ENCODE data around the gene UBE3B. TPM values are rescaled to one million over a fixed set of nuclear protein-coding genes. Genes with fewer than 3 reads are reported as not detected.

Gene UBE3B
- polyA plus RNA-seq, 6 donors from 2014 or later: 19.8 to 30.1 (median 24.4) TPM

DNA sequence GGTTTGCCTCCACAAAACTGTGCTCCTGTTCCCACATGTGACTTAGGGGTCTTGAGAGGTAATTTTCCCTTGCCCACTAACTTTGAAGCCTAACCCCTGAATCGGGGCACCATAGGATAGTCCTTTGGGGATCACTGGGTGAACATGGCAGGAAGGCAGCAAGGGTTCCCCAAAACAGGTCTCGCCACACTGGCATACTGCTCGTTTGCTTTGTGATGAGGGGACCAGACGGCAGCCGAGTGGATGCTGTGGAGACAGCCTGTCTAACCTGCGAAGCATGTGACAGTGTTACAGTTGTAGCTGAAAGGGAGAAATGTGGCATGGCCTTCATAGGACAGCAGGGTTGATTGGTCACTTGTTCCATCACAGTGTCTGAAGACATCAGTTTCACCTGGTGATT is 42.4 kb downstream of the UBE3B start:
- no peaks in the 10 kb centered on the region for H3K27me3 Mint-ChIP-seq
- H3K36me3 Mint-ChIP-seq: peaks cover 16 to 36% of the 10 kb centered on the region in 2 donors
- H3K27ac Mint-ChIP-seq: no peak overlapping the region
- peaks cover 0 to 4% (median 0%) of the 10 kb centered on the region in 3 donors for H3K4me1 Mint-ChIP-seq
- no peak overlapping the region for H3K4me3 Mint-ChIP-seq
- H3K9me3 Mint-ChIP-seq: no peaks in the 10 kb centered on the region
- DNase-seq (no peak), ATAC-seq (ENCODE audit: low read depth in 2 of 2) (no peak)

DNA sequence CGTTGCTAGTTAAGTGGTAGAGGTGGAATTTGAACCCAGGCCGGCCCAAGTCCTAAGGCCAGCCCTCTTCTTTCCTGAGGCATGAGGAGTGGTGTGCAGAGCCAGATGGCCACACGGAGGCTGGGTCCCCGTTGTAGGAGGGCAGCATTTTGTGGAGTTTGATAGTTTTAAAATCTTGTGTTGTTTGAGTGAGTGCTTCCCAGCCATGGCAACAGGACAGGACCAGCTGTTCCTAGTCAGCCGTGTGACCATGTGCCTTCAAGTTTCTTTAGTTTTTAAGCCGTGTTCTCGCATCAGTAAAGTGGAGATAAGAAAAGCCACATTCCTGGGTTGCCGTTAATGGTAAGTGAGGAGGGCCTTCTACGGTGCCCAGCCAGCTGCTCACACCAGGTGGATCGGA is 44.4 kb downstream of the UBE3B start:
- Mint-ChIP-seq H3K4me1 (peaks cover 0 to 4% (median 0%) of the 10 kb centered on the region in 3 donors), H3K27me3 (no peaks in the 10 kb centered on the region), H3K9me3 (no peaks in the 10 kb centered on the region), H3K27ac (no peak overlapping the region), H3K4me3 (no peak overlapping the region), H3K36me3 (peaks cover 9 to 34% of the 10 kb centered on the region in 2 donors)
- ATAC-seq (ENCODE audit: low read depth in 2 of 2): no peak
- no peak for DNase-seq

DNA sequence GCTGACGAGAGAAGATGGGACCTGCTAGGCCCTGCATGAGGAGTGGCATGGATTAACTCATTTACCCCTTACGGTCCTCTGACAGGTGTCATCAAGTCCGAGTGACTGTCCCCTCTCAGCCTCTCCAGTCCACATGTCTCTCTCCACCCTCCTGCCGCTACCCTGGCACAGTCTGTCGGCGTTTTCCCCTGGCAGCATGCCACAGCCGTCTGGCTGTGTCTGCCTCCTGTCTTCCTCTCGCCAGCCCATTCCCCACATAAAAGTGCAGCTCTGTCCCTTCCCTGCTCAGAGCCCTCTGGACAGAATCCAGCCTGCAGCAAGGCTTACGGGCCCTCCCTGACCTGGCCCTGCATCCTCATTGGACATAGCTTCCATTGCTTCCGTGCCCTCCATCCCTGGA is 45.6 kb downstream of the UBE3B start:
- ATAC-seq (ENCODE audit: low read depth in 2 of 2) (no peak), DNase-seq (no peak)
- no peaks in the 10 kb centered on the region for H3K27me3 Mint-ChIP-seq
- no peaks in the 10 kb centered on the region for H3K9me3 Mint-ChIP-seq
- H3K4me1 Mint-ChIP-seq: peaks cover 0 to 4% (median 0%) of the 10 kb centered on the region in 3 donors
- H3K36me3 Mint-ChIP-seq: peaks cover 2 to 27% of the 10 kb centered on the region in 2 donors
- H3K27ac Mint-ChIP-seq: peak overlapping the region in 4 of 6 donors; percentile 41 to 93 (median 76)
- H3K4me3 Mint-ChIP-seq: no peak overlapping the region

DNA sequence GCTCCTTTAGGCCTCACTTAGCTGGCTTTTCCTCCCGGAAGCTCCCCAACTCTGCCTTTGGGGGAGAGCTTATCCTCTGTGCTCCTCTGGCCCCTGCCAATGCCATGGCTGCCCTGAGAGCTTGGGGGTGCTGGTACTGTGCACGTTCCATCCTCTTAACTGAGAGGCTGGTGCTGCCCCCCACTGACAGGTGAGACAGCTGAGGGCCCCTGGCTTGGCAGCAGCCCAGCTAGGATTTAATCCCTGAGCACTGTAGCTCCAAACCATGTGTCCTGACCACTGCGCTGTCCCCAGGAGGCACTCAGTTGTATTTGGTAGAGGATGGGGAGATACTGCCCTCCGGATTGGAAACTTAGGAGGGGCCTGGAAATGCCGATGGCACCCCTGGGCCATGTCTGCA is 46.1 kb downstream of the UBE3B start:
- no peak for DNase-seq
- H3K4me1 Mint-ChIP-seq: peaks cover 0 to 2% (median 0%) of the 10 kb centered on the region in 3 donors
- peaks cover 0 to 22% of the 10 kb centered on the region in 2 donors for H3K36me3 Mint-ChIP-seq
- no peaks in the 10 kb centered on the region for H3K27me3 Mint-ChIP-seq
- ATAC-seq (ENCODE audit: low read depth in 2 of 2): no peak
- H3K27ac Mint-ChIP-seq: peak overlapping the region in 2 of 6 donors; percentile 41 to 93
- H3K9me3 Mint-ChIP-seq: no peaks in the 10 kb centered on the region
- no peak overlapping the region for H3K4me3 Mint-ChIP-seq

DNA sequence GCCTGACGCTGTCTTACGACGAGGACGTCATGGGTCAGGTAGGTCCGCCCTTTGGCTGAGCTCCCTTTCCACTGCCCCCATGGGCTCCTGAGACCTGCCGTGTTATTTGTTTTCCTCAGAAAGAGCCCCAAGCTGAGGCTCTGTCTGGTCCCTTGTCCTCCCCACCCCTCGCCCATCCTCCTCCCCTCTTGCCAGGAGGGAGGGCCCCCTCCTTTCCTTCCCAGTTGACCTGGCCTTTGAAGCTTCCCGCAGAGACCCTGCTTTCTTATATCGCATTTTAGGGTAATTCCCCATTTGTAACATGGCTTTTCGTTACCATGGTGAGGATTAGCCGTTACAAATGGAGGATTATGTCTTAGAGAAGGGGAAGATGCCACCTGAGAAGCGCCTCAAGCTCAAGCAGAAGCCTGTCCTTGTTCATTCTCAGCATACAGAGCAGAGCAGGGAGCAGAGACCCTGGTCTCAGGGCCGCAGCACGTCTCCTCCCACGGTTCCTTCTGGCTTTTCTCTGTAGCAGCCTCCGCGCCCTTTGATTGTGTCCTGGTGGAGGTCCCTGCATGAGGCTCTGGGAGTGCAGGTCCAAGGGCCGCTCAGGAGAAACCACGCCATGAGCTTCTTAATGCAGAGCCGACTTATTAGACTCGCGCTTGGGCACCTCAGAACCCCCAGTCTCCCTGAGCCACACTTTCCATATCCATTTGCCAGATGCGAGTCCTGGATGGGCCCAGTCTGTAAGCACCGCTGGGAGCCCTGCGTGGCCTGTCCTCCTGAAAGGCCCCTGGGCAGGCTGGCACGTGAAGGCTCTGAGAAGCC is 47.2 kb downstream of the UBE3B start:
- no peak overlapping the region for H3K27ac Mint-ChIP-seq
- ATAC-seq (ENCODE audit: low read depth in 2 of 2): no peak

DNA sequence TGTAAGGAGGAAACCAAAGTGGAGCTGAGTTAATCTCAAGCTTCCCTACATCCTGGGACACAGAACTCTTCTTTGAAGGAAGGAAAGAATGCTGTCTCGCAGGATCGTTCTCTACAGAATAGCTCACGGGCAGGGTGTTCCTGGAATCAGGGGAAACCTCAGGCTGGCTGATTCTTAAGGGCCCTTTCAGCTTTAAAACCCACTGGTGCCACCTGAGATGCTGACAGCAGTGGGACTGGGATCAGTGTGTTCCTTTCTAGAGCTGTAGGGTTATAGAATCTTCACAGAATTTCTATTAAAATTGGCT is 47.8 kb downstream of the UBE3B start:
- no peak overlapping the region for H3K4me3 Mint-ChIP-seq
- H3K9me3 Mint-ChIP-seq: no peaks in the 10 kb centered on the region
- ATAC-seq (ENCODE audit: low read depth in 2 of 2) (no peak), DNase-seq (no peak)
- H3K36me3 Mint-ChIP-seq: peaks cover 2 to 27% of the 10 kb centered on the region in 2 donors
- H3K27ac Mint-ChIP-seq: no peak overlapping the region
- no peaks in the 10 kb centered on the region for H3K4me1 Mint-ChIP-seq
- no peaks in the 10 kb centered on the region for H3K27me3 Mint-ChIP-seq

More for the DNA sequence above, 47.2 kb downstream of the UBE3B start:
- Mint-ChIP-seq H3K4me1 (no peaks in the 10 kb centered on the region), H3K36me3 (peaks cover 0 to 21% of the 10 kb centered on the region in 2 donors), H3K27me3 (no peaks in the 10 kb centered on the region), H3K9me3 (no peaks in the 10 kb centered on the region), H3K4me3 (no peak overlapping the region)
- DNase-seq: no peak

DNA sequence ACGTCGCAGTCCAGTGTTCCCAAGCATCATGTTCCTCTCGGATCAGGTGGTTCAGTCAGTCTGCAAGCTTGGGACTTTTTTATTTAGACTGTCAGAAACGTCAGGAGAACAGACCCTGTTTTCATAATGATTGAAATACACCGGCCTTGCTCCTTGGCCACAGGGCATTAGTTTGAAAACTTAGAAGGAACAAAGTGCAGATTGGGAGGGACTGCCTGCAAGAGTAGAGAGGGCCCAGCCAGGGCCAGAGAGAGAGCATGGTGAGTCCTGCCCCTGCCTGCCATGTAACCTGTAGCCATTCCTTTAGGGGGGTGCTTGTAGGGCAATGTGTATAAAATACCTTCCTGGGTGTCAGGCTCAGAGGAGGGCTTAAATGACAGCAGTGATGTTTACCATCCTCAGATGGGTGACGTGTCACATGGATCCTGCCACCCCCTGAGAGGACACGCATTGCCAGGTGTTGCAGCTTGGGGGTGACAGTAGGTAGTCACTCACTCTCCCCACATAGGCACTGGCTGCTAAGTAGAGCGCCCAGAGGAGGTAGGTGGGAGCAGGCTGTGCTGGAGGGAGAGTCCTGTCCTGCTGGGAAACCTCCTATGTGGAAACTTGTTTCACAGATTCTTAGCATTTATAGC is 50.2 kb downstream of the UBE3B start:
- Mint-ChIP-seq H3K9me3 (no peaks in the 10 kb centered on the region), H3K36me3 (peaks cover 4 to 18% of the 10 kb centered on the region in 2 donors), H3K27ac (no peak overlapping the region), H3K4me3 (no peak overlapping the region), H3K4me1 (no peaks in the 10 kb centered on the region), H3K27me3 (no peaks in the 10 kb centered on the region)
- no peak for DNase-seq
- no peak for ATAC-seq (ENCODE audit: low read depth in 2 of 2)

DNA sequence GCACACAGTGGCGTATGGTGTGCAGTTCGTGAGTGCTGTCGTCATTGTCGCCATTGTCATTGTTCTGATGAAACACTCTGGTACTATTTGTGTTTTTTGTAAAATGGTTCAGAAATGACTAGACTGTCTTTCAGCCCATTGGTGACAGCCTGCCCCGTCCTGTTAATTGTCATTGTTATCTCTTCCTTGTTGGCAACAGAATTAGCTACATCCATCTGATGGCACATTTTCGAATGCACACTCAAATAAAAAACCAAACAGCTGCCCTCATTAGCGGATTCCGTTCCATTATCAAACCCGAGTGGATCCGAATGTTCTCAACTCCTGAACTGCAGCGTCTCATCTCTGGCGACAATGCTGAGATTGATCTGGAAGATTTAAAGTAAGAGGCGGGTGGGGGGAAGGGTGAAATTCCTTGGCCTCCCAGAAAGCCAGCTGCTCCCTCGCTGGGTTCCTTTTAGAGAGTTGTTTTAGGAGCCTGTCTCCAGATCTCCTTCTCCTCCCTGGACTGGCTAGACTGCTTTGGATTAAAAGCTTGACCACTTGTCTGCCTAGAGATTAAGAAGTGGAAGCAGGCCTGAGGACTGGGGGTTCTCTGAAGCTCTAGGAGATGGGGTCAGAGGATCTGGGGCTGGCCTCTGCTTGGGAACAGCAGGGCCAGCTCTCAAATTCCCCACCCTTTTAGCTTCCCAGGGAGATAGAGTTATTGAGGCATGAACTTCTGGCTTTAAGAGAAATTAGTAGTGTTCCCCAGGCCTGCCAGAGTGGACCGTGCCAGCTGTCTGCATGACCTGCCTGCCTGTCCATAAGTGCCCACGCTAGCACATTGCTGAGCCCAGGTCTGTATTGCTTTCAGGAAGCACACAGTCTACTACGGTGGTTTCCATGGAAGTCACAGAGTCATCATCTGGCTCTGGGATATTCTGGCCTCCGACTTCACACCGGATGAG is 52.5 kb downstream of the UBE3B start:
- Mint-ChIP-seq H3K4me1 (no peaks in the 10 kb centered on the region), H3K9me3 (no peaks in the 10 kb centered on the region), H3K4me3 (no peak overlapping the region), H3K27ac (peak overlapping the region in 1 of 6 donors; percentile 70), H3K36me3 (peaks cover 4 to 9% of the 10 kb centered on the region in 2 donors), H3K27me3 (no peaks in the 10 kb centered on the region)
- DNase-seq: no peak
- ATAC-seq (ENCODE audit: low read depth in 2 of 2): no peak

DNA sequence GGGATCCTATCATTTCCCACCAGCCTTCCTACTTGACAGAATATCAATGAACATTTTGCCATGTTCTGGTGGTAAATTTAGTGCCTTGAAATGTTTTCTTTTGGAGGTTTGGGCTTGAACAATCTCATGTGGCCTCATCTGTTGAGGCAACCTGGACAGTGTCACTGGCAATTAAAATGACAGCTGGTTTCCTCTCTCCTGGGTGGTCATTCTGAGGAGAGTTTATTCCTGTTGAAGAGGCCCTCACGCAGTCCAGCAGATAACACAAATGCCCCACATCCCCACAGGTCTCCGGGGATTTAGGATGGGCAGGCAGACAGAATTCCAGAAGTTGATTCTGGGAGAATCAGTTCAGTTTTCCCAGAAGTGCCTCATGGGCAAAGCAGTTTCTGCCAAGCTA is 54.0 kb downstream of the UBE3B start:
- Mint-ChIP-seq H3K9me3 (no peaks in the 10 kb centered on the region), H3K36me3 (peaks cover 4 to 9% of the 10 kb centered on the region in 2 donors), H3K27ac (no peak overlapping the region), H3K4me3 (no peak overlapping the region), H3K4me1 (no peaks in the 10 kb centered on the region), H3K27me3 (no peaks in the 10 kb centered on the region)
- DNase-seq (no peak), ATAC-seq (ENCODE audit: low read depth in 2 of 2) (no peak)

DNA sequence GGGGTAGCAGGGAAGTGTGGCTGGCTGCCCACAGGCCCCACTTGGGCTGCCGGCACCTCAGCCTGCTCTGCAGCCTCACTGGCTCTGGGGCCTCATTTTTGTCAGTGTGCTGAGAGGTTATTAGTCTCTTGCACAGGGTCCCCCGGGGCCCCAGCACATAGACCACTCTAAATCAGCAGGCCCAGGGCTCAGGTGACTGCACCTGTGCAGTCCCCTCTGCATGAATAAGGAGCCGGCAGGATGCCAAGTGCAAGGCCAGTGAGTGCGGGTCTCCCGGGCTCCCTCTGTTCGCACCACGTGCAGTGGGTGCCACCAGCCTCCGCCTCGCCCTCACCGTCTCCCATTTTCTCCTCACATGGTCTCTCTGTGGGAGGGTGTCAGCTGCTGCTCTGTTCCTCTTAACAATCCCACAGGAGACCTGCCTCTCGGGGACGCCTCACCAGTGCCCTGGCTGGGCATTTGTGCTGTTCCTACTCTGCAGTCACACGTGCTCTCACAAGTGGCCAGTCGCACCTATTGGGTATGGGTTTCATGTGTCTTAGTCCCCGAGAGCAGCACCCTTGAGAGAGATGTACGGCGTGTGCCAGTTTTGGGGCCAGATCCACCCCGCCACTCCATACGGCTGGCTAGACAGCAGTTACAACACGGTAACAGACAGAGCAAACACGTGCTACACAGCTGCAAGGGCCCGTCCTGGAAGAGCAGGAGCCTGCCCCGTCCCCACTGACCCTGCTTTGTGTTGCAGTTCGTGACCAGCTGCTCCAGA is 55.5 kb downstream of the UBE3B start:
- no peaks in the 10 kb centered on the region for H3K27me3 Mint-ChIP-seq
- no peak overlapping the region for H3K4me3 Mint-ChIP-seq
- no peaks in the 10 kb centered on the region for H3K9me3 Mint-ChIP-seq
- no peak for ATAC-seq (ENCODE audit: low read depth in 2 of 2)
- H3K36me3 Mint-ChIP-seq: peaks cover 4 to 9% of the 10 kb centered on the region in 2 donors
- H3K27ac Mint-ChIP-seq: no peak overlapping the region
- H3K4me1 Mint-ChIP-seq: no peaks in the 10 kb centered on the region
- DNase-seq: no peak

DNA sequence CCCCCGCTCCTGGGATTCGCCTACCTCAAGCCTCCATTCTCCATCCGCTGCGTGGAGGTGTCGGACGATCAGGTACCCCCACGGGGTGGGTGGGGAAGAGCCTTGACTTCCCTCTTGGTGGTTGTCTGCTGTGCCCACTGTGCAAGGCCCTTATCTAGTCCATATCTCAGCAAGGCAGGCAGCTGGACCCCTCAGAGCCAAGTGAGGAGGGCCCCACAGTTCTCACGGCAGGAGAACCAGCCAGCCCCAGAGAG is 56.0 kb downstream of the UBE3B start:
- H3K27ac Mint-ChIP-seq: no peak overlapping the region
- no peak for ATAC-seq (ENCODE audit: low read depth in 2 of 2)
- H3K36me3 Mint-ChIP-seq: peaks cover 4 to 9% of the 10 kb centered on the region in 2 donors
- H3K9me3 Mint-ChIP-seq: no peaks in the 10 kb centered on the region
- no peaks in the 10 kb centered on the region for H3K27me3 Mint-ChIP-seq
- no peak overlapping the region for H3K4me3 Mint-ChIP-seq
- DNase-seq: no peak
- no peaks in the 10 kb centered on the region for H3K4me1 Mint-ChIP-seq

DNA sequence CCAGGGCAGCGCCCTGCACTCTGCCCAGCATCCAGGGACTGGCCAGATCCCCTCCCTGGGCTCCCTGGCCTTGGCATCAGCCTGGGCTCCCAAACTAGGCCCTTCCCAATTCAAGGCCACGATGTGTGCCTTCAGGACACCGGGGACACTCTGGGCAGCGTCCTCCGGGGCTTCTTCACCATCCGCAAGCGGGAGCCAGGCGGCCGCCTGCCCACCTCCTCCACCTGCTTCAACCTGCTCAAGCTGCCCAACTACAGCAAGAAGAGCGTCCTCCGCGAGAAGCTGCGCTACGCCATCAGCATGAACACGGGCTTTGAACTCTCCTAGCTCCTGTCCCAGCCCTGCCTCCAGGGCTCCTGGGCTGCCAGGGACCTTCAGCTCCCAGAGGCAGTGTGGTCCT is 57.0 kb downstream of the UBE3B start:
- DNase-seq (no peak), ATAC-seq (ENCODE audit: low read depth in 2 of 2) (no peak)
- H3K36me3 Mint-ChIP-seq: peaks cover 4 to 9% of the 10 kb centered on the region in 2 donors
- no peak overlapping the region for H3K4me3 Mint-ChIP-seq
- no peaks in the 10 kb centered on the region for H3K9me3 Mint-ChIP-seq
- H3K27ac Mint-ChIP-seq: no peak overlapping the region
- H3K4me1 Mint-ChIP-seq: no peaks in the 10 kb centered on the region
- no peaks in the 10 kb centered on the region for H3K27me3 Mint-ChIP-seq

DNA sequence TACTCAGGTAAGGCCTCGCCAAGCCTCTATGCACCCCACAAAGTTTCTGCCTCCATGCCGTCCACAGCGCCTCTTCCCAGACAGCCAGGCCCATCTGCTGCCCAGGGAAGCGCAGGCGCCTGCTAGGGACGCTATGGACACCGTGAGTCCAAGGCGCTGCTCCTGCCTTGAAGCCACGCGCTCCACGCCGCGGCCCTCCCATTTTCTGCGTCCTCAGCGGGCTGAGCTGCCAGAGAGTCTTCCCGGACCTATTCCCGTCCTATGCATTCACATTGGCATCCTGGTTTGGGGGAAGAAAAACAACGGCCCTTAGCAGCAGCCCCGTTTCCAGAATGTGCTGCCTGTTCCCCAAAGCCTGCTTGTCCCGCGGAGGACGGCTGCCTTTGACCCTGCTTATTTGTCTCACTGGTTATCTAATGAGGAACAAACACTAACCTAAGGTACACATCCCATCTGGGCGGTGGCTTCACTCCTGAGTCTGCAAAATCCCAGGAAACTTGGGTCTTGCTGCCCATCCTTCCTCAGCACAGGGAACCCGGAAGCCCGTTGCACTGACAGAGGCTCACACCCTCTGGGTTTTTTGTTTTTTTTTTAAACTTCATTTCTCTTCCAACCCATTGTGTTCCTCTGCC is 57.9 kb downstream of the UBE3B start:
- Mint-ChIP-seq H3K4me3 (no peak overlapping the region), H3K4me1 (no peaks in the 10 kb centered on the region), H3K36me3 (peaks cover 1 to 2% of the 10 kb centered on the region in 2 donors), H3K27me3 (no peaks in the 10 kb centered on the region), H3K27ac (peak overlapping the region in 2 of 6 donors; percentile 47 to 69), H3K9me3 (no peaks in the 10 kb centered on the region)
- DNase-seq: no peak
- no peak for ATAC-seq (ENCODE audit: low read depth in 2 of 2)

Measured in naive B cell (primary cell).